SK-N-SH treated with all-trans-retinoic acid at 6 μM for 48 hours (cell line): Measurements from ENCODE around the gene ATP8A1.
A peak's percentile ranks its signal among the peaks of the same experiment; 100 is the strongest.

Experiments
- ATAC-seq: fragments of 200-7000 bp; cut with Tn5 transposase; 3 replicates; pipeline ENCODE4 v1.9.1; 2020; ENCODE audit warnings: mild to moderate bottlenecking, moderate library complexity
- ARNTL ChIP-seq: fragments of 450-650 bp; formaldehyde crosslinking; IDR thresholded peaks from 2 replicates; pipeline ENCODE4 v1.5.0; 2020; ENCODE audit warnings: low read depth, mild to moderate bottlenecking, moderate library complexity, borderline replicate concordance
- BACH2 ChIP-seq: fragments of 250-450 bp; sonication (Bioruptor Pico); IDR thresholded peaks from 2 replicates; pipeline ENCODE4 v1.9.0; 2021; ENCODE audit warnings: mild to moderate bottlenecking, borderline replicate concordance
- CSDC2 ChIP-seq: fragments of 250-450 bp; sonication (Bioruptor Pico); IDR thresholded peaks from 2 replicates; pipeline ENCODE4 v1.5.0; 2020; ENCODE audit warnings: mild to moderate bottlenecking, moderate library complexity
- ESRRG ChIP-seq: fragments of 250-450 bp; sonication (Bioruptor Pico); IDR thresholded peaks from 2 replicates; pipeline ENCODE4 v1.6.1; 2021; ENCODE audit warnings: mild to moderate bottlenecking
- GLIS3 ChIP-seq: fragments of 250-450 bp; sonication (Bioruptor Pico); IDR thresholded peaks from 2 replicates; pipeline ENCODE4 v1.5.0; 2020; ENCODE audit warnings: mild to moderate bottlenecking, moderate library complexity
- ISL1 ChIP-seq: fragments of 250-450 bp; sonication (Bioruptor Pico); IDR thresholded peaks from 2 replicates; pipeline ENCODE4 v2.1.2; 2022; ENCODE audit warnings: mild to moderate bottlenecking, moderate library complexity
- OSR1 ChIP-seq: fragments of 250-450 bp; sonication (Bioruptor Pico); IDR thresholded peaks from 2 replicates; pipeline ENCODE4 v1.8.0; 2022; ENCODE audit warnings: moderate library complexity, mild to moderate bottlenecking, inconsistent platforms
- RARB ChIP-seq: fragments of 250-450 bp; sonication (Bioruptor Pico); IDR thresholded peaks from 2 replicates; pipeline ENCODE4 v1.8.0; 2021; ENCODE audit warnings: mild to moderate bottlenecking, moderate library complexity
- SNAI2 ChIP-seq: fragments of 250-450 bp; sonication (Bioruptor Pico); IDR thresholded peaks from 2 replicates; pipeline ENCODE4 v1.5.0; 2020; ENCODE audit warnings: mild to moderate bottlenecking, moderate library complexity
- TCF4 ChIP-seq: fragments of 250-450 bp; sonication (Bioruptor Pico); IDR thresholded peaks from 2 replicates; pipeline ENCODE4 v1.8.0; 2021; ENCODE audit warnings: mild to moderate bottlenecking, moderate library complexity, borderline replicate concordance
- TOX ChIP-seq: fragments of 250-450 bp; sonication (Bioruptor Pico); IDR thresholded peaks from 2 replicates; pipeline ENCODE4 v1.8.0; 2021; ENCODE audit warnings: mild to moderate bottlenecking, moderate library complexity, borderline replicate concordance
- ZC3H10 ChIP-seq: fragments of 250-450 bp; sonication (Bioruptor Pico); IDR thresholded peaks from 2 replicates; pipeline ENCODE4 v1.5.1; 2021; ENCODE audit warnings: mild to moderate bottlenecking, moderate library complexity
- ZFP3 ChIP-seq: fragments of 250-450 bp; sonication (Bioruptor Pico); IDR thresholded peaks from 2 replicates; pipeline ENCODE4 v1.5.0; 2020; ENCODE audit warnings: mild to moderate bottlenecking, moderate library complexity
- ZFP30 ChIP-seq: fragments of 450-650 bp; formaldehyde crosslinking; IDR thresholded peaks from 2 replicates; pipeline ENCODE4 v1.5.0; 2022; ENCODE audit warnings: mild to moderate bottlenecking, moderate library complexity
- ZNF565 ChIP-seq: fragments of 450-650 bp; formaldehyde crosslinking; conservative IDR thresholded peaks from 2 replicates; pipeline ENCODE4 v1.5.0; 2020; ENCODE audit warnings: low read depth, mild to moderate bottlenecking, moderate library complexity
- ZNF70 ChIP-seq: fragments of 450-650 bp; formaldehyde crosslinking; IDR thresholded peaks from 2 replicates; pipeline ENCODE4 v1.5.0; 2020; ENCODE audit warnings: mild to moderate bottlenecking, moderate library complexity
- ZNF8 ChIP-seq: fragments of 450-650 bp; formaldehyde crosslinking; IDR thresholded peaks from 2 replicates; pipeline ENCODE4 v1.5.0; 2020; ENCODE audit warnings: mild to moderate bottlenecking, moderate library complexity
- TF ChIP-seq, protein P1 (sequence below): fragments of 250-450 bp; sonication (Bioruptor Pico); IDR thresholded peaks from 2 replicates; pipeline ENCODE4 v1.5.0; 2020; ENCODE audit warnings: mild to moderate bottlenecking, moderate library complexity
- TF ChIP-seq, protein P2 (sequence below): fragments of 250-450 bp; sonication (Bioruptor Pico); IDR thresholded peaks from 2 replicates; pipeline ENCODE4 v1.8.0; 2020; ENCODE audit warnings: mild to moderate bottlenecking, moderate library complexity, borderline replicate concordance
- TF ChIP-seq, protein P3 (sequence below): fragments of 250-450 bp; sonication (Bioruptor Pico); IDR thresholded peaks from 2 replicates; pipeline ENCODE4 v1.5.1; 2020; ENCODE audit warnings: low read depth, mild to moderate bottlenecking, moderate library complexity
- TF ChIP-seq, protein P4 (sequence below): fragments of 250-450 bp; sonication (Bioruptor Pico); IDR thresholded peaks from 2 replicates; pipeline ENCODE4 v1.5.1; 2021; ENCODE audit warnings: mild to moderate bottlenecking, moderate library complexity
- TF ChIP-seq, protein P5 (sequence below): fragments of 250-450 bp; sonication (Bioruptor Pico); IDR thresholded peaks from 2 replicates; pipeline ENCODE4 v1.8.0; 2021; ENCODE audit warnings: low read depth, mild to moderate bottlenecking, moderate library complexity, borderline replicate concordance

The ATP8A1 gene

DNA sequence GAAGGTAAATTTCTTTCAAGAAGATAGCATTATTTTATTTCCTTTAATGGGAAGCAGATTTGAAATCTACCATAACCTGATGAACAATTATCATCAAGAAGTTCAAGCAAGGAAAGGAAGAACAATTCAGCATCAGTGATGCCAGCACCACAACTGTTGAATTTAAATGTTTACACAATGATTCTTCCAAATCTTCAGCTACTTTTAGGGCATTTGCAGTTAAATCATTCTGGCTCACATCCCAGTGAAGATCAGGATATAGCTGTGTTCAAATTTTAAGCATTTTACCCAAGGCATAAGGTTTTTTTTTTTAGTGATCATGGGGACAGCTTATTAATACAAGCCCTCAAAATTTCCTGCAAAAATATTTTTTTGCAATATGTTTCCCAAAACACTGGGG lies 146.7 kb downstream of the ATP8A1 start:
- ATAC-seq, result no peak
- TF ChIP-seq, protein P1, sequence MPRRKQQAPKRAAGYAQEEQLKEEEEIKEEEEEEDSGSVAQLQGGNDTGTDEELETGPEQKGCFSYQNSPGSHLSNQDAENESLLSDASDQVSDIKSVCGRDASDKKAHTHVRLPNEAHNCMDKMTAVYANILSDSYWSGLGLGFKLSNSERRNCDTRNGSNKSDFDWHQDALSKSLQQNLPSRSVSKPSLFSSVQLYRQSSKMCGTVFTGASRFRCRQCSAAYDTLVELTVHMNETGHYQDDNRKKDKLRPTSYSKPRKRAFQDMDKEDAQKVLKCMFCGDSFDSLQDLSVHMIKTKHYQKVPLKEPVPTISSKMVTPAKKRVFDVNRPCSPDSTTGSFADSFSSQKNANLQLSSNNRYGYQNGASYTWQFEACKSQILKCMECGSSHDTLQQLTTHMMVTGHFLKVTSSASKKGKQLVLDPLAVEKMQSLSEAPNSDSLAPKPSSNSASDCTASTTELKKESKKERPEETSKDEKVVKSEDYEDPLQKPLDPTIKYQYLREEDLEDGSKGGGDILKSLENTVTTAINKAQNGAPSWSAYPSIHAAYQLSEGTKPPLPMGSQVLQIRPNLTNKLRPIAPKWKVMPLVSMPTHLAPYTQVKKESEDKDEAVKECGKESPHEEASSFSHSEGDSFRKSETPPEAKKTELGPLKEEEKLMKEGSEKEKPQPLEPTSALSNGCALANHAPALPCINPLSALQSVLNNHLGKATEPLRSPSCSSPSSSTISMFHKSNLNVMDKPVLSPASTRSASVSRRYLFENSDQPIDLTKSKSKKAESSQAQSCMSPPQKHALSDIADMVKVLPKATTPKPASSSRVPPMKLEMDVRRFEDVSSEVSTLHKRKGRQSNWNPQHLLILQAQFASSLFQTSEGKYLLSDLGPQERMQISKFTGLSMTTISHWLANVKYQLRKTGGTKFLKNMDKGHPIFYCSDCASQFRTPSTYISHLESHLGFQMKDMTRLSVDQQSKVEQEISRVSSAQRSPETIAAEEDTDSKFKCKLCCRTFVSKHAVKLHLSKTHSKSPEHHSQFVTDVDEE (CRISPR knock-in tag), result no peak
- TF ChIP-seq ARNTL, result no peak
- no peak for TF ChIP-seq ZC3H10 (CRISPR knock-in tag)
- TF ChIP-seq ISL1 (CRISPR knock-in tag), result no peak
- TF ChIP-seq GLIS3 (CRISPR knock-in tag), result no peak
- TF ChIP-seq ESRRG (CRISPR knock-in tag), result no peak
- TF ChIP-seq TOX (CRISPR knock-in tag), result no peak
- no peak for TF ChIP-seq ZNF70
- no peak for TF ChIP-seq BACH2 (CRISPR knock-in tag)
- no peak for TF ChIP-seq ZFP30 (CRISPR knock-in tag)
- TF ChIP-seq RARB (CRISPR knock-in tag), result no peak
- no peak for TF ChIP-seq TCF4 (CRISPR knock-in tag)
- TF ChIP-seq ZFP3 (CRISPR knock-in tag), result no peak
- TF ChIP-seq ZNF565 (CRISPR knock-in tag), result no peak
- TF ChIP-seq, protein P2, sequence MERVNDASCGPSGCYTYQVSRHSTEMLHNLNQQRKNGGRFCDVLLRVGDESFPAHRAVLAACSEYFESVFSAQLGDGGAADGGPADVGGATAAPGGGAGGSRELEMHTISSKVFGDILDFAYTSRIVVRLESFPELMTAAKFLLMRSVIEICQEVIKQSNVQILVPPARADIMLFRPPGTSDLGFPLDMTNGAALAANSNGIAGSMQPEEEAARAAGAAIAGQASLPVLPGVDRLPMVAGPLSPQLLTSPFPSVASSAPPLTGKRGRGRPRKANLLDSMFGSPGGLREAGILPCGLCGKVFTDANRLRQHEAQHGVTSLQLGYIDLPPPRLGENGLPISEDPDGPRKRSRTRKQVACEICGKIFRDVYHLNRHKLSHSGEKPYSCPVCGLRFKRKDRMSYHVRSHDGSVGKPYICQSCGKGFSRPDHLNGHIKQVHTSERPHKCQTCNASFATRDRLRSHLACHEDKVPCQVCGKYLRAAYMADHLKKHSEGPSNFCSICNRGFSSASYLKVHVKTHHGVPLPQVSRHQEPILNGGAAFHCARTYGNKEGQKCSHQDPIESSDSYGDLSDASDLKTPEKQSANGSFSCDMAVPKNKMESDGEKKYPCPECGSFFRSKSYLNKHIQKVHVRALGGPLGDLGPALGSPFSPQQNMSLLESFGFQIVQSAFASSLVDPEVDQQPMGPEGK (CRISPR knock-in tag), result no peak
- TF ChIP-seq, protein P3, sequence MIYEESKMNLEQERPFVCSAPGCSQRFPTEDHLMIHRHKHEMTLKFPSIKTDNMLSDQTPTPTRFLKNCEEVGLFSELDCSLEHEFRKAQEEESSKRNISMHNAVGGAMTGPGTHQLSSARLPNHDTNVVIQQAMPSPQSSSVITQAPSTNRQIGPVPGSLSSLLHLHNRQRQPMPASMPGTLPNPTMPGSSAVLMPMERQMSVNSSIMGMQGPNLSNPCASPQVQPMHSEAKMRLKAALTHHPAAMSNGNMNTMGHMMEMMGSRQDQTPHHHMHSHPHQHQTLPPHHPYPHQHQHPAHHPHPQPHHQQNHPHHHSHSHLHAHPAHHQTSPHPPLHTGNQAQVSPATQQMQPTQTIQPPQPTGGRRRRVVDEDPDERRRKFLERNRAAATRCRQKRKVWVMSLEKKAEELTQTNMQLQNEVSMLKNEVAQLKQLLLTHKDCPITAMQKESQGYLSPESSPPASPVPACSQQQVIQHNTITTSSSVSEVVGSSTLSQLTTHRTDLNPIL (CRISPR knock-in tag), result no peak
- TF ChIP-seq CSDC2 (CRISPR knock-in tag), result no peak
- TF ChIP-seq OSR1 (CRISPR knock-in tag), result no peak

DNA sequence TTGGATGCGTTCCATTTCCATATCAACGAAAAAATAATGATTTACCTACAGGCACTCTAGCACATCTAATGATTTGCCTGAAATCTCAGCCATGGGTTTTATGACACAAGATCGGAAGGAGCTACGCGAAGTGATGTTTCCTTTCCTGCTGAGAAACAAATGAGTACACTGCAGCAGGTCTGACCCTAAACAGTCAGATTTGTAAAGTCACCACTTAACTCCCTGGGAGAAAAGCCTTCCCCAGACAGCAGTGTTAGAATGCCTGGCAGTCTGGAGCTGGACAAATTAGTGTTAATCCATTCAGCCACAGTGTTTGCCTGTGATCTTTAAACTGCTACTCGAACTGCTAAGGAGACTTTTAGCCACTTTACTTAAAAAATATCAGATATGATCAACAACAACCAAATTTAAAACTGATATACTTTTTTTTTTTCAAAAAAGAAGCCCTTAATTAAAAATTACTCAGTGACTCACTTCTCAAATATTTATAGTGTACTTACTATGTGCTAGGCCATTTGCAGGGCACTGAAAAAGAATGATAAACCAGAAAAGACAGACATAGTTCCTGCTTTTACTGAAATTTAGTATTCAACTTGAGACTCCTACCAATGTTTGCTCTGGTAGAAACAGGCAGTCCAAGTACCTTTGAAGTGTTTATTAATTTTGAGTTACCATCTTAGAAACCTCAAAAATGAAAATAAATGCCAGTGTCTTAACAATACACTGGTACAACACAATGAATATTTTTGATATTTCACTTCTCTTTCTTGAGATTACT lies 155.1 kb downstream of the ATP8A1 start:
- TF ChIP-seq ISL1 (CRISPR knock-in tag) (peak; percentile 61), SNAI2 (CRISPR knock-in tag) (no peak)
- TF ChIP-seq, all 23 proteins: peak for 1
- peak; percentile 36; the same call in 2 of the 3 replicates for ATAC-seq

DNA sequence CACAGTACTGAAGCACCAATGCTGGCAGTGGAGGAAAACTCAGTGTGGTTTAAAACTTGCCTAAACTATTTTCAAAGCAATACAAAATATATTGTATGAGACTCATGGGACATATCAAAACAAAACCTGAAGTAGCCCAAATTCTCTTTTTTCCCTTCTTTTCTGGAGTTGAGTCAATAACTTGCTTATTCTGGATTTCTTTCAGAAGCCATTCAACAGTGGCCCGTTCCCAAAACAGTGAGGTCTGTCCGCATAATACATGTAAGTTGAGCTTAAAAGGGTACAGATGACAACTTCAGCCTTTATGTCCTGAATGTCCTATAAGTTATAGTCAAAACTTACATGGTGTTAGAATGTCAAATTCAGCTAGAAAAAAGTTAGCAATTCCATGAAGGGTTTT lies 158.9 kb downstream of the ATP8A1 start:
- TF ChIP-seq ZNF565 (CRISPR knock-in tag), result no peak
- no peak for TF ChIP-seq SNAI2 (CRISPR knock-in tag)
- TF ChIP-seq, protein P4, sequence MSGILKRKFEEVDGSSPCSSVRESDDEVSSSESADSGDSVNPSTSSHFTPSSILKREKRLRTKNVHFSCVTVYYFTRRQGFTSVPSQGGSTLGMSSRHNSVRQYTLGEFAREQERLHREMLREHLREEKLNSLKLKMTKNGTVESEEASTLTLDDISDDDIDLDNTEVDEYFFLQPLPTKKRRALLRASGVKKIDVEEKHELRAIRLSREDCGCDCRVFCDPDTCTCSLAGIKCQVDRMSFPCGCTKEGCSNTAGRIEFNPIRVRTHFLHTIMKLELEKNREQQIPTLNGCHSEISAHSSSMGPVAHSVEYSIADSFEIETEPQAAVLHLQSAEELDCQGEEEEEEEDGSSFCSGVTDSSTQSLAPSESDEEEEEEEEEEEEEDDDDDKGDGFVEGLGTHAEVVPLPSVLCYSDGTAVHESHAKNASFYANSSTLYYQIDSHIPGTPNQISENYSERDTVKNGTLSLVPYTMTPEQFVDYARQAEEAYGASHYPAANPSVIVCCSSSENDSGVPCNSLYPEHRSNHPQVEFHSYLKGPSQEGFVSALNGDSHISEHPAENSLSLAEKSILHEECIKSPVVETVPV (CRISPR knock-in tag), result no peak
- TF ChIP-seq, protein P3 (CRISPR knock-in tag), result no peak
- no peak for TF ChIP-seq TCF4 (CRISPR knock-in tag)
- no peak for TF ChIP-seq ZNF70
- TF ChIP-seq, protein P1 (CRISPR knock-in tag), result no peak
- no peak for TF ChIP-seq ZFP3 (CRISPR knock-in tag)
- no peak for TF ChIP-seq ISL1 (CRISPR knock-in tag)
- TF ChIP-seq RARB (CRISPR knock-in tag), result no peak
- no peak for TF ChIP-seq ZC3H10 (CRISPR knock-in tag)
- TF ChIP-seq, protein P5, sequence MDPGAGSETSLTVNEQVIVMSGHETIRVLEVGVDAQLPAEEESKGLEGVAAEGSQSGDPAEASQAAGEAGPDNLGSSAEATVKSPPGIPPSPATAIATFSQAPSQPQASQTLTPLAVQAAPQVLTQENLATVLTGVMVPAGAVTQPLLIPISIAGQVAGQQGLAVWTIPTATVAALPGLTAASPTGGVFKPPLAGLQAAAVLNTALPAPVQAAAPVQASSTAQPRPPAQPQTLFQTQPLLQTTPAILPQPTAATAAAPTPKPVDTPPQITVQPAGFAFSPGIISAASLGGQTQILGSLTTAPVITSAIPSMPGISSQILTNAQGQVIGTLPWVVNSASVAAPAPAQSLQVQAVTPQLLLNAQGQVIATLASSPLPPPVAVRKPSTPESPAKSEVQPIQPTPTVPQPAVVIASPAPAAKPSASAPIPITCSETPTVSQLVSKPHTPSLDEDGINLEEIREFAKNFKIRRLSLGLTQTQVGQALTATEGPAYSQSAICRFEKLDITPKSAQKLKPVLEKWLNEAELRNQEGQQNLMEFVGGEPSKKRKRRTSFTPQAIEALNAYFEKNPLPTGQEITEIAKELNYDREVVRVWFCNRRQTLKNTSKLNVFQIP (CRISPR knock-in tag), result no peak
- no peak for TF ChIP-seq GLIS3 (CRISPR knock-in tag)
- no peak for TF ChIP-seq ZNF8 (CRISPR knock-in tag)
- TF ChIP-seq ARNTL, result no peak
- ATAC-seq, result no peak
